ENCODE measurements around the gene LINGO3.

The LINGO3 gene

DNA sequence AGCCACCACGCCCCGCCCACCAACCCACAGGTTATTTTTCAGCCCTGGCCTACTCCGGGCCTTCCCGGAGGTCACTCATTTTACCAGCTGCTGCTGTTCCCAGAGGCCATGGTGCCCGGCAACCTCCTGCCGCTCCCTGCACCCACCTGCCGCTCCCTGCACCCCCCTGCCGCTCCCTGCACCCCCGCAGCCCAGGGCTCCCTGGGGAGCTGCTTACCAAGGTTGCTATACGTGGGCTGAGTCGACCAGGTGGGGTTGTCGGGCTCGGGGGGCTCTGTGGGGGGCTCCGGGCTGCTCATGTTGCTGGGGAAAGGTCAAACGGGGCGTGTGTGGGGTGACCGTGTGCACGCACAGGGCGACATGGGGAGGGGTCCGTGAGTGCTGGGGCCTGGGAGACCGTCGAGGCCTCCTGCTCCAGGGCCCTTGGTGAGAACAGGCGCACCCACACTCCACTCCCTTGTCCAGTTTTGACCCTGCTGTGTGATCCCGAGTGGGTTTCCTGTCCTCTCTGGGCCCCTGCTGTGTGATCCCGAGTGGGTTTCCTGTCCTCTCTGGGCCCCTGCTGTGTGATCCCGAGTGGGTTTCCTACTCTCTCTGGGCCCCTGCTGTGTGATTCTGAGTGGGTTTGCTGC, 27.2 kb downstream of the LINGO3 start:
- H3K27ac ChIP-seq, result no peak overlapping the region
- TF ChIP-seq ZFX (IDR thresholded peaks at IDR 0.05), result no peak
- no peak for TF ChIP-seq CTCF (conservative IDR thresholded peaks at IDR 0.05)

DNA sequence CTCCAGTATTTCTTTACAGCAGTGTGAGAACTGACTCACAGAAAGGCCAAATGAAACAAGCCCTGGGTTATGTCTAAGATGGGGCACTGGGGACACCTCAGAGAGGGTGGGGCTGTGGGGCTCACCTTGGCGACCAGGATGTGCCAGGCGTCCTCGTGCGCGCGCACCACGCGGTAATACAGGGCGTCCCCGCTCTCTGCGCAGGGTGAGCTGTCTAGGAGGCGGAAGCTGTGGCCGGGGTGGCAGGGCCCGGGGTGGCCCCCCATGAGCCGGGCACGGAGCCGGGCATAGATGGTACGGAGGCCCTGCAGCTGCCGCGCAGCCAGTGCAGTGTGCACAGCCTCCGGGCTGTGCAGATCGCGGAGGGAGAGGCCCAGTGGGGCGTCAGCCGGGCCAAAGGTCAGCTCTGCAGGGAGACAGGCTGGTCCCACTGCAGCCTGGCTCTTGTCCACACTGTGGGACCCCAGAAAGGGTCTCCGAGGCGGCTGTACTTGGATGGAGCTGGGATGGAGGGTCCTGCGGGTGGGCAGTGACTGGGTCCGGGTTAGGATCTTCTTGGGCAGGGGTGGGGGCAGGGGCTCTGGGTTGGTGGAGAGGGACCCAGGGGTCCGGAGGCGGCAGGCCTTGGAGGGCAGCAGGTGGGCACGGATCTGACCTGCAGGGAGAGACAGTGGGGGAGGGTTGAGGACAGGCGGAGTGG, 29.3 kb downstream of the LINGO3 start:
- TF ChIP-seq ZFX (IDR thresholded peaks at IDR 0.05) (no peak), CTCF (conservative IDR thresholded peaks at IDR 0.05) (no peak)

GRCh38 chr19:2277138-2277537, 30.8 kb downstream of the LINGO3 start:
- H3K27ac ChIP-seq, result no peak overlapping the region

More for the DNA sequence above, 29.3 kb downstream of the LINGO3 start:
- H3K27ac ChIP-seq, result no peak overlapping the region

GRCh38 chr19:2276429-2276986, 31.4 kb downstream of the LINGO3 start:
- no peak overlapping the region for H3K27ac ChIP-seq
- TF ChIP-seq ZFX (IDR thresholded peaks at IDR 0.05), result no peak

More at GRCh38 chr19:2277138-2277537, 30.8 kb downstream of the LINGO3 start:
- TF ChIP-seq CTCF (conservative IDR thresholded peaks at IDR 0.05) (no peak), ZFX (IDR thresholded peaks at IDR 0.05) (no peak)

GRCh38 chr19:2275588-2276428, 32.1 kb downstream of the LINGO3 start:
- TF ChIP-seq CTCF (conservative IDR thresholded peaks at IDR 0.05), result no peak
- no peak for TF ChIP-seq ZFX (IDR thresholded peaks at IDR 0.05)
- no peak overlapping the region for H3K27ac ChIP-seq

GRCh38 chr19:2274931-2275535, 32.9 kb downstream of the LINGO3 start:
- TF ChIP-seq ZFX (IDR thresholded peaks at IDR 0.05) (no peak), CTCF (conservative IDR thresholded peaks at IDR 0.05) (no peak; the same call in 1 of the 2 replicates)
- H3K27ac ChIP-seq, result no peak overlapping the region

DNA sequence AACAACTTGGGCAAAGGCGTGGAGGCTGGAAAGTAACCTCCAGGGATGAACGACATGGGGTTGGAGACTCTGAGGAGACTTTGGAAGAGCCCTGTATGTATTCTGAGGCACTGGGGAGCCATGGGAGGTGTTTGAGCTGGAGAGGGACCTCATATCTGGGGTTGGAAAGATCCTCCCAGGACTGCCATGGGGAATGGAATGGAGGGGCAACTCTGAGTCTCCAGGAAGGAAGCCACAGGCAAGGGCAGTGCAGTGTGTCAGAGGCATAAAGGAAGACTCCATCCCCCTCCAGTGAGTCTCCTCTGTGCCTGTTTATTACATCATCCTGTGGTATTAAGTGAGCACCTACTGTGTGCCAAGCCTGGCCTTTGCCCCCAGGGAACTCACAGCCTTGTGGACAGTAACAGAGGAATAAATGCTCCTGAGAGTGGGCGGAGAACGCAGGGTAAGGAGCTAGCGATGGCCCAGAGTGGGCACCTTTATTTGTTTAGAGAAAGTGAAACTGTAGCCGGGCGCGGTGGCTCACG, 33.7 kb downstream of the LINGO3 start:
- peak overlapping the region; percentile 52 for H3K27ac ChIP-seq

More for the DNA sequence above, 33.7 kb downstream of the LINGO3 start:
- TF ChIP-seq ZFX (IDR thresholded peaks at IDR 0.05), result no peak
- no peak for TF ChIP-seq CTCF (conservative IDR thresholded peaks at IDR 0.05)

All from C4-2B (cell line).